ENCODE measurements around the gene ERVK3-1. TPM values are rescaled to one million over a fixed set of nuclear protein-coding genes. Genes with fewer than 3 reads are reported as not detected.
"Not testable (repeated sequence)": the region's sequence is repeated elsewhere in the genome, so short reads cannot be mapped to it uniquely, and the experiment has no call there.

ERVK3-1 gene
- total RNA-seq, 1 donor from 2014 or later: 17.1 TPM

GRCh38 chr19:58296104-58296503, 9.1 kb upstream of the ERVK3-1 start:
- peak; percentile 49 for DNase-seq (ENCODE audit: low spot score)
- intact Hi-C loops (cut with DNase I): no loop called here

- intact Hi-C loops (cut with DNase I): no loop called here
Measured at GRCh38 chr19:58300620-58301019, 4.6 kb upstream of the ERVK3-1 start.

GRCh38 chr19:58304255-58304654, 922 bp upstream of the ERVK3-1 start:
- DNase-seq (ENCODE audit: low spot score): peak; percentile 24
- intact Hi-C loops (cut with DNase I): loop anchor here (2.0 kb wide), 2 partner anchors 77 to 121 kb away; partner anchors contain the start of genes ZNF274 and ZNF837

More at GRCh38 chr19:58300620-58301019, 4.6 kb upstream of the ERVK3-1 start:
- DNase-seq (ENCODE audit: low spot score): no peak

DNA sequence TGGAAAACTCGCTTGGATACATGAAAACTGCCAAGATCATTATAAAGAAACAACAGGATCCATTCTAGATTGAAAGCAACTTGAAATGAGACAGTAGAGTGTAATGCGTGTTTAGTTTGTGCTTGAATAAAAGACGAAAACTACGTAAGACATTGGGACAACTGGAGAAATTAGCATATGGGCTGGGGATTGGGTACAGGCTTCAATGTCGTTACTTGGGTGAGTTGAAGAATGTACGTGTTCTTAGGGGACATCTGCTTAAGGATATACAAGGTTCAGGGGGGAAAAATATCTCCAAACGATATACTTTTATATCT, 471 bp upstream of the ERVK3-1 start:
- no peak for DNase-seq (ENCODE audit: low spot score)
- intact Hi-C loops (cut with DNase I): loop anchor here (2.0 kb wide), 2 partner anchors 76 to 122 kb away; partner anchors contain the start of genes ZNF274 and ZNF837

- DNase-seq (ENCODE audit: low spot score): peak; percentile 27
- intact Hi-C loops (cut with DNase I): loop anchor here (2.0 kb wide), 2 partner anchors 75 to 123 kb away; partner anchors contain the start of genes ZNF274 and ZNF837
Measured at GRCh38 chr19:58305932-58306323, 751 bp downstream of the ERVK3-1 start.

GRCh38 chr19:58307736-58308135, 2.6 kb downstream of the ERVK3-1 start:
- no peak for DNase-seq (ENCODE audit: low spot score)
- intact Hi-C loops (cut with DNase I): no loop called here

GRCh38 chr19:58310685-58311084, 5.5 kb downstream of the ERVK3-1 start:
- DNase-seq (ENCODE audit: low spot score); intact Hi-C loops (cut with DNase I): not testable (repeated sequence)

DNA sequence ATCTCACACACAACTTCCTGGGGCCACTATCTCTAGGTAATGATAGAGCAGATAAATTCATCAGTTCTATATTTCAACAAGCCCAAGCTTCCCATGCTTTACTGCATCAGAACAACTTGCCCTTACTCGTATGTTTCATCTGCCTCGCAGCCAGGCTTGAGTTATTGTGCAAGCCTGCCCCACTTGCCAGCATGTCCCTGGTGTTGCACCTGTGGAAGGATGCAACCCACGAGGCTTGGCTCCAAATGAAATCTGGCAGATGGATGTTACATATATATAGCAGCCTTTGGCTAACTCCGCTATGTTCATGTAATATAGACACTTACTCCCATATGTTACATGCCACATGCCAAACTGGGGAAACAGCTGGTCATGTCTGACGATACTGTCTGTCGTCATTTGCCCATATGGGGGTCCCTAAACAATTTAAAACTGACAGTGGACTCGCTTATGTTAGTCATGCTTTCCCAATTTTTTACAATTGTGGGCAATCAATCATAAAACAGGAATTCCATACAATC, 6.2 kb downstream of the ERVK3-1 start:
- intact Hi-C loops (cut with DNase I): no loop called here
- DNase-seq (ENCODE audit: low spot score): peak; percentile 43

- intact Hi-C loops (cut with DNase I): no loop called here
- no peak for DNase-seq (ENCODE audit: low spot score)
Measured at GRCh38 chr19:58315580-58315979, 10.4 kb downstream of the ERVK3-1 start.

GRCh38 chr19:58317476-58318072, 12.4 kb downstream of the ERVK3-1 start:
- no peak for DNase-seq (ENCODE audit: low spot score)
- intact Hi-C loops (cut with DNase I): no loop called here

GRCh38 chr19:58318297-58318696, 13.1 kb downstream of the ERVK3-1 start:
- intact Hi-C loops (cut with DNase I): no loop called here
- peak; percentile 31 for DNase-seq (ENCODE audit: low spot score)

DNA sequence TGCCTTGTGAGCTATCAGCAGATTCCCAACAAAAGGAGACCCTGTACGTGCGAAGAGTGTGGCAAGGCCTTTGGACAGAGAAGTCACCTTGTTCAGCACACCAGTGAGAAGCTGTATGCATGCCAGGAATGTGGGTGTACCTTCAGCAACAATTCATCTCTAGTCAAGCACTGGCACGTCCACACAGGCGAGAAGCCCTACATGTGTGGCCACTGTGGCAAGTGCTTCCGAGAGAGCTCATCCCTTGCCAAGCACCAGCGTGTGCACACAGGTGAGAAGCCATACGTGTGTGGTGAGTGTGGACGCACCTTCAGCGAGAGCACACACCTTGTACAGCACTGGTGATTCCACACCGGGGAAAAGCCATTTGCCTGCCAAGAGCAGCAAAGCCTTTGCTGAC, 14.1 kb downstream of the ERVK3-1 start:
- intact Hi-C loops (cut with DNase I): no loop called here
- no peak for DNase-seq (ENCODE audit: low spot score)

DNA sequence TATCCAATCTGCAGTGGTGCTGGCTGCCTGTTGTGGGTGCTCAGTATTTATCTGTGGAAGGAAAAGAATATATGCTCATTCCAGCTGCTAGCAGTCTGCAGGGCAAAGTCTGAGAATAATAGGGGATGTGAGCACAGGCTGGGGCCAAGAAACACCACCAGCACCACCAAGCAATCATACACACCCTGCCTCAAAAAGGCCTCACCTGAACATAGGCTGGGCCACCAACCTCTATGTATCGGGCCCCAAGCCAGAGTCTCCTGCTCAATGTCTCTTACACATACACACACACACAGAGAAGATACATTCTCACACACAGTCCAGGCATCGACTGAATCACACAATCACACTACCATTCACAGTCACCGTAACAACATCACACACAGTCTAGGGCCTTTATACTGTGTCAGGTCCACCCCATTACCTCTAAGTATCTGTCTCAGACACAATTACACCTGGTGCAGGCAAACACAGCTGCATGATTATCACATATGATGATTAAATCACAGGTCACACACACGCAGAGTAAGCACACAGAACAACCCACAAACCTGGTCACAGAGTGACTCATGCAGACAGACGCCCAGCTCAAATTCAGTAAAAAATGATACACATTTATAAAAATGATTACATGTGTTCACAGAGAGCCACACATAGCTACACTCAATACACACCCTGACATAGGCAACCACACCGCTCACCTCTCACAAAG, 20.3 kb downstream of the ERVK3-1 start:
- no peak for DNase-seq (ENCODE audit: low spot score)
- intact Hi-C loops (cut with DNase I): no loop called here

DNA sequence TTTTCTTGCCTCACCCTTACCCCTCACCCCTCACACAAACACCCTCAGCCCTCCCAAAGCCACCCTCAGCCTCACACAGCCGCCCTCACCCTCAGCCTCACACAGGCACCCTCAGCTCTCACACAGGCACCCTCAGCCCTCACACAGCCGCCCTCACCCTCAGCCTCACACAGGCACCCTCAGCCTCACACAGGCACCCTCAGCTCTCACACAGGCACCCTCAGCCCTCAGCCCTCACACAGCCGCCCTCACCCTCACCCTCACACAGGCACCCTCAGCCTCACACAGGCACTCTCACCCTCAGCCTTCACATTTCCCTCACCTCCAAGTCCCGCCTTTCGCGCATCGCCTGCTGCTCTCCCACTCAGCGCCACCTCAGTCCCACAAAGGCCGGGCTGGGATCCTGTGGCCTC, 21.3 kb downstream of the ERVK3-1 start:
- DNase-seq (ENCODE audit: low spot score): no peak
- intact Hi-C loops (cut with DNase I): no loop called here

- DNase-seq (ENCODE audit: low spot score): peak; percentile 99
- intact Hi-C loops (cut with DNase I): no loop called here
Measured at GRCh38 chr19:58326914-58327726, 21.9 kb downstream of the ERVK3-1 start, which contains the start of gene ZSCAN22. Gene ZSCAN22 (plus strand): TSS chr19:58326994. CDS start chr19:58334803, 7,809 bp downstream.

DNA sequence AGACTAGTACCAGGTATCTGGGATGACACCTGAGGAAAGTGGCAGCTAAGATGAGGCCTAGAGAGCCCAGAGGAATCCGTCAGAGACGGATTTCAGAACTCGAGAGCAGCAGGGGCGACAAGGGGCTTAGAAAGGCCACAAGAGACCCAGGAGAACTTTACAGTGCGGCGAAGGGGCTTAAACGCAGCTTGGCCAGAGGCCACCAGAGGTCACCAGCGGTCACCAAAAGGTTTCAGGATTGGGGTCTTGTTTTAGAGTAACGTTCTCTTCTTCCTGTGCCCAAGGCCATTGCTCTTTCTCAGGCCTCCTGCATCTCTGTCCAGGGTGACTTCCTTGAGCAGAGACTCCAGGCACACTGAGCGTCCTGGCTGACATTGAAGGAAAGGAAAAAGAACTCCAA, 23.8 kb downstream of the ERVK3-1 start:
- no peak for DNase-seq (ENCODE audit: low spot score)
- intact Hi-C loops (cut with DNase I): no loop called here

GRCh38 chr19:58330458-58330857, 25.3 kb downstream of the ERVK3-1 start:
- DNase-seq (ENCODE audit: low spot score): no peak
- intact Hi-C loops (cut with DNase I): no loop called here

GRCh38 chr19:58332697-58333096, 27.5 kb downstream of the ERVK3-1 start:
- no peak for DNase-seq (ENCODE audit: low spot score)

GRCh38 chr19:58334691-58335249, 29.6 kb downstream of the ERVK3-1 start:
- intact Hi-C loops (cut with DNase I): no loop called here
- peak; percentile 72 for DNase-seq (ENCODE audit: low spot score)

More at GRCh38 chr19:58332697-58333096, 27.5 kb downstream of the ERVK3-1 start:
- intact Hi-C loops (cut with DNase I): no loop called here

GRCh38 chr19:58335630-58336029, 30.5 kb downstream of the ERVK3-1 start:
- no peak for DNase-seq (ENCODE audit: low spot score)
- intact Hi-C loops (cut with DNase I): no loop called here
